HG03469 (cell line): Measurements from ENCODE around the gene RNF212B.
"Not testable (repeated sequence)": the region's sequence is repeated elsewhere in the genome, so short reads cannot be mapped to it uniquely, and the experiment has no call there.

Experiments
- ATAC-seq: cut with Tn5 transposase; IDR thresholded peaks from one replicate; pipeline ENCODE4 v1.9.1; 2021; ENCODE audit warnings: mild to moderate bottlenecking, moderate library complexity, moderate number of reproducible peaks; ENCODE audit not compliant: unreplicated experiment

Gene RNF212B

GRCh38 chr14:23237772-23238594, at the start of gene RNF212B:
Gene RNF212B, plus strand, starts transcription at chr14:23237936. Its CDS starts 2,410 bp downstream, at chr14:23240346.
- no peak for ATAC-seq

DNA sequence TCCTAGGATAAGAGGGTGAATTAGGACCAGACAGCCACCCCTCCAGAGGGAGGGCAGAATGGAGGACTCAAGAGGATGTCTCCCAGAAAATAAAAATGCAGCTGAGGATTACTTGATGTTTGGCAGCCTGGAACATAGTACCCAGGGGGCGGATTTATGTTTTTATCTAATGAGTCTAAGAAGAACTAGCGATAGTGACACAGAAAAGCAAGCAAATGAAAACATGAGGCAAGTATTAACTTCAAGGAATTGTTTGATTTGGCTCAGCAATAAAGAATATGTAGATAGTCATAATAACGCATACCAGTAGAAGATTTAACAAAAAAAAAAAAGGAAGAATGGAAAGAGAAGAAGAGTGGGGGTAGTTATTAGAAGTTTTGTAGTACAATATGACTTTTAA, 44.3 kb upstream of the RNF212B start:
- ATAC-seq = no peak

GRCh38 chr14:23195552-23196101, 42.1 kb upstream of the RNF212B start:
- no peak for ATAC-seq

GRCh38 chr14:23196487-23196886, 41.2 kb upstream of the RNF212B start:
- ATAC-seq = not testable (repeated sequence)

DNA sequence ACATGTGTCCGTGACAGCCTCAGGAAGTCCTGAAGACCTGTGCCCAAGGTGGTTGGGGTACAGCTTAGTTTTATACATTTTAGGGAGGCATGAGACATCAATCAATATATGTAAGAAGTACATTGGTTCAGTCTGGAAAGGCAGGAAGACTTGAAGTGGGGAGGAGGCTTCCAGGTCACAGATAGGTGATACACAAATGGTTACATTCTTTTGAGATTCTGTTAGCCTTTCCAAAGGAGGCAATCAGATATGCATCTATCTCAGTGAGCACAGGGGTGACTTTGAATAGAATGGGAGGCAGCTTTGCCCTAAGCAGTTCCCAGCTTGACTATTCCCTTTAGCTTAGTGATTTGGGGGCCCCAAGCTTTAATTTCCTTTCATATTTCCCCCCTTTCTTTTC, 38.6 kb upstream of the RNF212B start:
- ATAC-seq = not testable (repeated sequence)

- ATAC-seq = no peak
Observed at GRCh38 chr14:23202001-23202400, 35.7 kb upstream of the RNF212B start.

DNA sequence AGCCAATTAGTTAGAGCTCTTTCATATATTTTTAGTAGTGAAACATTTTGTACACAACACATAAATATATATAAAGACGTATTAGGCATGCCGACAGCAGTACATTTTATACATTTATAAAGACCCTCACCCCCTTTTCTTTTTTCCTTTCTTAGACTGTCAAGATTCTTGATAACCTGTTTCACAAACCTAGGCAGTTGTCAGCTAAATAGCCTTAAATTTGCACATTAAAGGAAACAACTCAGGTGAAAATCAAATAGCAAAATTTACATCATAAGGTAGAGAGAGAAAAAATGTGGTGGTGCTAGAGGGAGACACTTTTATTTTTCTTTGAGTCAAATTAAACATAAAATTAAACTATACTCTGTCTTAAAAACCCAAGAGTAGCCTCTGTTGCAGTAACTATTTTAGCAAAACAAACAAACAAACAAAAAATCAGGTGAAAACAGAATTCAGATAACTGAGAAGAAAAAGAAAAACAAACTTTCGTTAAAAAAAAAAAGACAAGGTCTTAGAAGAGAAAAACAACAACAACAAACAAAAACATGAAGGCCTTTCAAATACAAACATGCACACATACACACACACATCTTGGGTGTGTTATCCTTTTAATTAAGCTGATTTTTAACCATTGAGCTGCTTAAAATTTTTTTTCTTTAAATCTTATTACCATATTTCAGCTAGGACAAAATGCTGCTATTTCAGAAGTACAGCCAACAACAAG, 31.2 kb upstream of the RNF212B start:
- no peak for ATAC-seq

GRCh38 chr14:23207146-23207540, 30.6 kb upstream of the RNF212B start:
- no peak for ATAC-seq

GRCh38 chr14:23208324-23208723, 29.4 kb upstream of the RNF212B start:
- no peak for ATAC-seq

- ATAC-seq = no peak
Observed at GRCh38 chr14:23209651-23210423, 27.9 kb upstream of the RNF212B start.

DNA sequence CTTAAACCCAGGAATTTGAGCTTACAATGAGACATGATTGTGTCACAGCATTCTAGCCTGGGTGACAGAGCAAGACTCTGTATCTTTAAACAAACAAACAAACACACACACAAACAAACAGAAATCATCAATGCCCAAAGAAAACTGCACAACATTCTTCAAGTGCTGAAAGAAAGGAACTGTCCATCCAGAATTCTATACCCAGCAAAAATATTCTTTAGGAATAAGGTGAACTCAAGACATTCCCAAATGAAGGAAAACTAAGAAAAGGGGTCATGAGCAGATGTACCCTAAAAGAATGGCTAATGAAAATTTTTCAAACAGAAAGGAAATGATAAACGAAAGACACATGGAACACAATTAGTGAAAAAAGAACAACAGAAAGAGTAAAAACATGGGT, 22.3 kb upstream of the RNF212B start:
- ATAC-seq = no peak

GRCh38 chr14:23217032-23218020, 20.4 kb upstream of the RNF212B start:
- ATAC-seq = no peak

- ATAC-seq = no peak
Observed at GRCh38 chr14:23219075-23219474, 18.7 kb upstream of the RNF212B start.

DNA sequence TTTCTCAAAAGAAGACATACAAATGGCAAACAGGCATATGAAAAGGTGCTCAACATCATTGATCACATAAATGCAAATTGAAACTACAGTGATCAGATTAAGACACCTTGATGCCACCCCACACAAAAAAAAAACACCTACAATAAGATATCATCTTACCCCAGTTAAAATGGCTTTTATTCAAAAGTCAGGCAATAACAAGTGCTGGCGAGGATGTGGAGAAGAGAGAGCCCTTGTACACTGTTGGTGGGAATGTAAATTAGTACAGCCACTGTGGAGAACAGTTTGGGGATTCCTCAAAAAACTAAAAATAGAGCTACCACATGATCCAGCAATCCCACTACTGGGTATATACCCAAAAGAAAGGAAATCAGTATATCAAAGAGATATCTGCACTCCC, 12.8 kb upstream of the RNF212B start:
- ATAC-seq = not testable (repeated sequence)

DNA sequence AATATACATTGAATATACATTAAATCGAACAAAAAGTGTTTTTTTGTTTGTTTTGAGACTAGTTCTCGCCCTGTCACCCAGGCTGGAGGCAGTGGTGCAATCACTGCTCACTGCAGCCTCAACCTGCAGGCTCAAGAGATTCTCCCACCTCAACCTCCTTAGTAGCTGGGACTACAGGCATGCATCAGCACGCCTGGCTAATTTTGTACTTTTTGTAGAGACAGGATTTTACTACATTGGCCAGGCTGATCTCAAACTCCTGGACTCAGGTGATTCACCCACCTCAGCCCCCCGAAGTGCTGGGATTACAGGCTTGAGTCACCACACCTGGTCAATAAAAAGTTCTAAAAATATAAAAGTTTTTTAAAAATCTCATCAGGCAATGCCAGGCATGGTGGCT, 10.2 kb upstream of the RNF212B start:
- no peak for ATAC-seq

DNA sequence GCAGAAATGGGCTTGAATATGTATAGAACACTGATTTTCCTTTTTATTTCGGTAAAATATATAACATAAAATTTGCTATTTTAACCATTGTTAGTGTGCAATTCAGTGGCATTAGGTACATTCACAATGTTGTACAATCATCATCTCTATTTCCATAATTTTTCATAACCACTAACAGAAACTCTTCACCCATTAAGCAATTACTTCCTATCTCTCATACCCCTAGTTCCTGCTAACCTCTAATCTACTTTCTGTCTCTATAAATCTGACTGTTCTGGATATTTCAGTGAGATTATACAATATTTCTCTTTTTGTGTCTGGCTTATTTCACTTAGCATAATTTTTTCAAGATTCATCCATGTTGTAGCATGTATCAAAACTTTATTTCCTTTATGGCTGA, 8.9 kb upstream of the RNF212B start:
- no peak for ATAC-seq

- ATAC-seq = not testable (repeated sequence)
Observed at GRCh38 chr14:23232241-23232808, 5.4 kb upstream of the RNF212B start.

DNA sequence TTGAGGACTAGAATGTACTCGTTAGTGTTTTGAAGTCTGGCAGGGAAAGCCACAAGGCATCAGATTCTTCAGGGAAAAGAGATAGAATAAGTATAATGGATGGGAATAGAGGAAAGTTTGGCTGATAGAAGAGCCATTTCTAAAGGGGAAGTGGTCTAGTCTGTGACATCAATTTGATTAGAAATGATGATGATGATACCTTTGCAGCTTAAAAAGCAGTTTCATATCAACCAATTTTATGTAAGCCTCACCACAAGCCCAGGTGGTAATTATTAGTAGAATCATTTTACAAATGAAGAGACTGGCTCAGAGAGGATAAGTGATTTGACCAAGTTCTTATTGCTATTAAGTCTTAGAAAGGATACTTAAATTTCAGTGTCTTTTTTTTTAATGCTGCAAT, 2.9 kb downstream of the RNF212B start:
- ATAC-seq = no peak

DNA sequence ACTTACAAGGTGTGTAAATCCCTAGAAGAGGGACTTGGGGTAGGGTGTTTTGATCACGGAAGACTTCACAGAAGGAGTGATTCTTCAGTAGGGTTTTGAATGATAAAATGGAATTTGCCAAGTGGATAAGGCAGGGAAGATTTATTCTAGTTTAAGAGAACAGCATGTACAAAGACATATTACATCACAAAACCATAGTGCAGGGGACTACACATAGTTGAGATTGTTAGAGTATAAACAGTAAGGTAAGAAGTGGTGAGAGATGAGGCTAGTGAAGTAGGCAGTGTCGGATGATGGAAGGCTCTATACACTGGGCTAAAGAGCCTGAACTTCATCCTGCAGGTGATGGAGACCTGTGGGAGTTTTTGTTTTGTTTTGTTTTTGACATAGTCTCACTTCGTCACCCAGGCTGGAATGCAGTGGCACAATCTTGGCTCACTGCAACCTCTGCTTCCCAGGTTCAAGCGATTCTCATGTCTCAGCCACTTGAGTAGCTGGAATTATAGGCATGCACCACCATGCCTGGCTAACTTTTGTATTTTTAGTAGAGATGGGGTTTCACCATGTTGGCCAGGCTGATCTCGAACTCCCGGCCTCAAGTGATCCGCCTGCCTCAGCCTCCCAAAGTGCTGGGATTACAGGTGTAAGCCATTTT, 3.5 kb downstream of the RNF212B start:
- ATAC-seq = not testable (repeated sequence)
